BLaER1 treated with 17β-estradiol and CSF1 and Interleukin-3, amounts not matched to agents 10 nM and 100 nM (cell line): ENCODE data around the gene SPATS2.

Experiments
- H3K27ac ChIP-seq, 11 experiments: shearing (Covaris generic); formaldehyde crosslinking; 2 replicates each; pipeline ENCODE4 v1.8.1; 2022
- H3K27me3 ChIP-seq, 11 experiments: shearing (Covaris generic); formaldehyde crosslinking; 2 replicates each; pipeline ENCODE4 v1.8.1; 2022
- H3K36me3 ChIP-seq, 11 experiments: shearing (Covaris generic); formaldehyde crosslinking; 2 replicates each; pipeline ENCODE4 v1.8.1; 2022
- H3K4me1 ChIP-seq, 10 experiments: shearing (Covaris generic); formaldehyde crosslinking; 2 replicates each; pipeline ENCODE4 v1.8.1; 2022
- H3K4me2 ChIP-seq, 11 experiments: shearing (Covaris generic); formaldehyde crosslinking; 2 replicates each; pipeline ENCODE4 v1.8.1; 2022
- H3K4me3 ChIP-seq, 10 experiments: shearing (Covaris generic); formaldehyde crosslinking; 2 replicates each; pipeline ENCODE4 v1.8.1; 2022
- H3K9ac ChIP-seq, 11 experiments: shearing (Covaris generic); formaldehyde crosslinking; 2 replicates each; pipeline ENCODE4 v1.8.1; 2022
- H3K9me3 ChIP-seq, 11 experiments: shearing (Covaris generic); formaldehyde crosslinking; replicated peaks in 1 of 11; 2 replicates each; pipeline ENCODE4 v1.8.1; 2022
- H4K20me1 ChIP-seq, 11 experiments: shearing (Covaris generic); formaldehyde crosslinking; 2 replicates each; pipeline ENCODE4 v1.8.1; 2022
- Cebpa-rat ChIP-seq, 11 experiments: shearing (Covaris generic); IDR thresholded peaks; 2 replicates each; pipeline ENCODE4 v1.8.1; 2022

The SPATS2 gene

GRCh38 chr12:49552899-49553298, 185.6 kb downstream of the SPATS2 start:
- no peak overlapping the region for H3K27ac ChIP-seq
- H3K4me2 ChIP-seq = peak overlapping the region in 8 of 11 experiments; percentile 54 to 75 (median 62); a peak in 12 of 22 replicates
- peaks cover 18 to 29% (median 26%) of the 10 kb centered on the region in 11 experiments for H3K27me3 ChIP-seq
- no peak for TF ChIP-seq Cebpa-rat (IDR thresholded peaks at IDR 0.05)
- no peak overlapping the region for H3K9ac ChIP-seq
- no peak overlapping the region for H3K4me3 ChIP-seq
- H4K20me1 ChIP-seq = peaks cover 0 to 20% (median 3%) of the 10 kb centered on the region in 11 experiments; a peak in 8 of 22 replicates
- peaks cover 20 to 26% (median 23%) of the 10 kb centered on the region in 11 experiments for H3K36me3 ChIP-seq
- H3K4me1 ChIP-seq = peaks cover 10 to 46% (median 37%) of the 10 kb centered on the region in 10 experiments; a peak in 19 of 20 replicates
- H3K9me3 ChIP-seq = no peaks in the 10 kb centered on the region

GRCh38 chr12:49553512-49554088, 186.3 kb downstream of the SPATS2 start:
- Histone ChIP-seq H3K36me3 (peaks cover 27 to 33% (median 30%) of the 10 kb centered on the region in 11 experiments), H3K27me3 (peaks cover 11 to 22% (median 19%) of the 10 kb centered on the region in 11 experiments), H3K9me3 (no peaks in the 10 kb centered on the region), H3K4me3 (no peak overlapping the region), H3K4me2 (peak overlapping the region in 3 of 11 experiments; percentile 10 to 71 (median 23); a peak in 2 of 22 replicates), H3K9ac (no peak overlapping the region), H3K4me1 (peaks cover 7 to 43% (median 35%) of the 10 kb centered on the region in 10 experiments; a peak in 19 of 20 replicates), H4K20me1 (peaks cover 0 to 27% (median 3%) of the 10 kb centered on the region in 11 experiments; a peak in 9 of 22 replicates), H3K27ac (no peak overlapping the region)
- no peak for TF ChIP-seq Cebpa-rat (IDR thresholded peaks at IDR 0.05)

GRCh38 chr12:49554266-49554665, 187.0 kb downstream of the SPATS2 start:
- H3K9ac ChIP-seq = no peak overlapping the region
- peaks cover 34 to 40% (median 37%) of the 10 kb centered on the region in 11 experiments for H3K36me3 ChIP-seq
- no peaks in the 10 kb centered on the region for H3K9me3 ChIP-seq
- peaks cover 5 to 16% (median 13%) of the 10 kb centered on the region in 11 experiments for H3K27me3 ChIP-seq
- H4K20me1 ChIP-seq = peaks cover 0 to 33% (median 3%) of the 10 kb centered on the region in 11 experiments; a peak in 9 of 22 replicates
- no peak overlapping the region for H3K4me3 ChIP-seq
- TF ChIP-seq Cebpa-rat (IDR thresholded peaks at IDR 0.05) = no peak
- no peak overlapping the region for H3K27ac ChIP-seq
- H3K4me1 ChIP-seq = peaks cover under 1 to 36% (median 28%) of the 10 kb centered on the region in 10 experiments; a peak in 16 of 20 replicates
- H3K4me2 ChIP-seq = peak overlapping the region in 4 of 11 experiments; percentile 10 to 34 (median 18); a peak in 3 of 22 replicates

- Histone ChIP-seq H3K9me3 (no peaks in the 10 kb centered on the region), H3K27ac (no peak overlapping the region), H3K4me1 (peaks cover 0 to 32% (median 24%) of the 10 kb centered on the region in 10 experiments; a peak in 16 of 20 replicates), H3K4me2 (no peak overlapping the region), H3K4me3 (no peak overlapping the region), H3K27me3 (0 out of 22 replicates have a peak, but pooled peaks cover 0 to 1% (median 0%) of the 10 kb centered on the region in 11 experiments), H4K20me1 (peaks cover 0 to 46% (median 6%) of the 10 kb centered on the region in 11 experiments; a peak in 9 of 22 replicates), H3K9ac (no peak overlapping the region), H3K36me3 (peaks cover 49 to 55% (median 53%) of the 10 kb centered on the region in 11 experiments)
- no peak for TF ChIP-seq Cebpa-rat (IDR thresholded peaks at IDR 0.05)
Observed at GRCh38 chr12:49555631-49556390, 188.5 kb downstream of the SPATS2 start.

- no peak overlapping the region for H3K27ac ChIP-seq
- no peak for TF ChIP-seq Cebpa-rat (IDR thresholded peaks at IDR 0.05)
- peaks cover 0 to 36% (median 23%) of the 10 kb centered on the region in 10 experiments; a peak in 16 of 20 replicates for H3K4me1 ChIP-seq
- no peak overlapping the region for H3K4me3 ChIP-seq
- H3K27me3 ChIP-seq = no peaks in the 10 kb centered on the region
- H3K9me3 ChIP-seq = no peaks in the 10 kb centered on the region
- peaks cover 57 to 63% (median 60%) of the 10 kb centered on the region in 11 experiments for H3K36me3 ChIP-seq
- no peak overlapping the region for H3K9ac ChIP-seq
- no peak overlapping the region for H3K4me2 ChIP-seq
- peaks cover 0 to 52% (median 6%) of the 10 kb centered on the region in 11 experiments; a peak in 9 of 22 replicates for H4K20me1 ChIP-seq
Observed at GRCh38 chr12:49556391-49557186, 189.3 kb downstream of the SPATS2 start.

- no peak overlapping the region for H3K4me3 ChIP-seq
- H4K20me1 ChIP-seq = peaks cover 0 to 59% (median 6%) of the 10 kb centered on the region in 11 experiments; a peak in 9 of 22 replicates
- no peak overlapping the region for H3K9ac ChIP-seq
- no peaks in the 10 kb centered on the region for H3K27me3 ChIP-seq
- no peaks in the 10 kb centered on the region for H3K9me3 ChIP-seq
- H3K4me1 ChIP-seq = peaks cover 6 to 36% (median 22%) of the 10 kb centered on the region in 10 experiments
- TF ChIP-seq Cebpa-rat (IDR thresholded peaks at IDR 0.05) = no peak
- H3K4me2 ChIP-seq = no peak overlapping the region
- H3K36me3 ChIP-seq = peaks cover 65 to 71% (median 68%) of the 10 kb centered on the region in 11 experiments
- H3K27ac ChIP-seq = no peak overlapping the region
Observed at GRCh38 chr12:49557187-49557916, 190.1 kb downstream of the SPATS2 start.

GRCh38 chr12:49557917-49558215, 190.6 kb downstream of the SPATS2 start:
- peaks cover 0 to 64% (median 6%) of the 10 kb centered on the region in 11 experiments; a peak in 9 of 22 replicates for H4K20me1 ChIP-seq
- H3K4me2 ChIP-seq = no peak overlapping the region
- H3K4me1 ChIP-seq = peaks cover 11 to 36% (median 22%) of the 10 kb centered on the region in 10 experiments
- H3K4me3 ChIP-seq = no peak overlapping the region
- no peak overlapping the region for H3K9ac ChIP-seq
- peaks cover 70 to 76% (median 73%) of the 10 kb centered on the region in 11 experiments for H3K36me3 ChIP-seq
- no peaks in the 10 kb centered on the region for H3K27me3 ChIP-seq
- TF ChIP-seq Cebpa-rat (IDR thresholded peaks at IDR 0.05) = no peak
- H3K27ac ChIP-seq = no peak overlapping the region
- H3K9me3 ChIP-seq = no peaks in the 10 kb centered on the region

GRCh38 chr12:49558526-49558925, 191.3 kb downstream of the SPATS2 start:
- H3K36me3 ChIP-seq = peaks cover 77 to 82% (median 80%) of the 10 kb centered on the region in 11 experiments
- no peak overlapping the region for H3K4me2 ChIP-seq
- no peak overlapping the region for H3K9ac ChIP-seq
- no peaks in the 10 kb centered on the region for H3K27me3 ChIP-seq
- no peak for TF ChIP-seq Cebpa-rat (IDR thresholded peaks at IDR 0.05)
- no peak overlapping the region for H3K4me3 ChIP-seq
- H3K27ac ChIP-seq = no peak overlapping the region
- peaks cover 17 to 41% (median 27%) of the 10 kb centered on the region in 10 experiments for H3K4me1 ChIP-seq
- H3K9me3 ChIP-seq = no peaks in the 10 kb centered on the region
- peaks cover 0 to 71% (median 10%) of the 10 kb centered on the region in 11 experiments; a peak in 11 of 22 replicates for H4K20me1 ChIP-seq
